Urinary bladder (tissue), 4 donors: Measurements from ENCODE around the gene SPTSSB. TPM values are rescaled to one million over a fixed set of nuclear protein-coding genes. Genes with fewer than 3 reads are reported as not detected.

ENCODE experiments used
- DNase-seq: peaks from one replicate; pipeline ENCODE4 v3.0.0-alpha.2; 2015; ENCODE audit errors: extremely low spot score
- H3K27ac ChIP-seq: one replicate; pipeline ENCODE4 v1.5.1; 2013; ENCODE audit warnings: low read depth, mild to moderate bottlenecking, moderate library complexity
- H3K36me3 ChIP-seq: one replicate; pipeline ENCODE4 v1.6.1; 2013; ENCODE audit warnings: mild to moderate bottlenecking, moderate library complexity; ENCODE audit not compliant: insufficient read depth
- H3K4me1 ChIP-seq: one replicate; pipeline ENCODE4 v1.6.1; 2013; ENCODE audit warnings: mild to moderate bottlenecking, moderate library complexity; ENCODE audit not compliant: insufficient read depth
- H3K4me3 ChIP-seq: one replicate; pipeline ENCODE4 v1.5.1; 2013; ENCODE audit warnings: low read depth, low read length
- WGBS: extraction: QIAGEN DNeasy Blood & Tissue Kit; methylation state at CpG from one replicate; pipeline ENCODE4 v1.1.7; 2013; 5-methylcytosine and 5-hydroxymethylcytosine counted together
- polyA plus RNA-seq: library from polyadenylated mRNA; stranded (reverse); fragments of 200-250 nt; gene quantifications from one replicate; pipeline ENCODE4 v1.2.3, GENCODE V29; 2013
- total RNA-seq: library from RNA; depleted of rRNA; stranded (reverse); fragments of >200 nt; gene quantifications from one replicate; pipeline ENCODE4 v1.2.3, GENCODE V29; 2014
- donor health status: healthy with polysubstance abuse.
- donor health status: healthy.

The SPTSSB gene
- total and polyA plus RNA-seq, 2 donors = 11.1 to 74.9 TPM

DNA sequence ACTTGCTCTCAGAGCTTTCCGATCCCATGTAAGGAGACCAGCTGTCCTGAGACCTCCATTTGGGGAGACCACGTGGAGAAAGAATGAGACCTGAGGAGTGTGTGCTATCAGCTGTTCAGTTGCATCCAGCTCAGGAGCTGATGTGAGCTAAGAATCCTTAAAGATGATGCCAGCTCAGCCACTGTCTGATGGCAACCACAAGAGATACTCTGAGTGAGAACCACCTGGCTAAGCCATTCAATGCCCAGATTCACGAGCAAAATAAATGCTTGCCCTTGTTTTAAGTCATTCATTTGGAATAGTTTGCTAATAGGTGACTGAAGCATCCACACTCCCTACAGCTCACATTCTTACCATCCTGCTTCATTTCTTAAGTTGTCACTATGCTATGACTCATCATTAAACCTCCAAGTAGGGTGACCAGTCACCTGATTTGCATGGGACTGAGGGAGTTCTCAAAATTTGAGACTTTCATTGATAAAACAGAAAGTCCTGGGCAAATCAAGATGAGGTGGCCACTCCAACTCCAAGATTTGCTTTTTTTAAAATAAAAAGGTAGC is 56.4 kb downstream of the SPTSSB start:
- Histone ChIP-seq H3K4me3 (no peak overlapping the region), H3K27ac (no peak overlapping the region), H3K4me1 (no peaks in the 10 kb centered on the region), H3K36me3 (no peaks in the 10 kb centered on the region)
- DNase-seq = no peak
- WGBS = 90% methylated on average over 3 of the region's 3 CpGs

DNA sequence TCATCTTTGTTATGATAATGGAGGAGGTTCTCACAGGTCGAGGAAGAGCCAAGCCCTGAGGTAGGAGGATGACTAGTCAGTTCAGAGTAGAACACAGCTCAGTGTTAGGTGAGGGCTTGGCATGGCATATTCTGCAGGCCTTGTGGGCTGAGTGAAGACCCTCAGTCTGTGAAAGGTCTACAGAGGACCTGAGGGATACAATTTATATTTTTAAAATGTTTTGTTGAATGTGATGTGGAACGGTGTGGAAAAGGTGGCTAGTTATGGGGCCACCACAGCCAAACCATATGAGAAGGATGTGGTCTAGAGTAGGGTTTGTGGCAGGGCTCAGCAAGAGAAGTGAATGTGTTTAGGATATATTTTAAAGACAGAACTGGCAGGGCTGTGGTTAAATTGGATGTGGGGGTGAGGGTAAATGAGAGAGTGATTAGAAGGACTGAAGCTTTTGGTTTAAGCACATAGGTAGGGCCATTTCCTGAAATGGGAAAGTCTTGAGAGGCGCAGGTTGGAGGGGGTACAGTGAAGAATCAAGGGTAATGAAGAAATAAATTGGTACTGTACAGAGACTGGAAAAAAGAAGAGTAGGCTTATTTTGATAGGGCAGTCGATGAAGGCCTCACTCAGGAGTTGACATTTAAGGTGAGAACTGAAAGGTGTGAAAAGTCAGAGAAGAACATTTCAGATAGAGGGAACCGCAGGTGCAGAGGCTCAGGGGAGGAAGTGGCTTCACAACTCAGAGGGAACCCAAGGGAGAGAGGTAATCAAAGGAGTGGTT is 60.5 kb downstream of the SPTSSB start:
- DNase-seq = no peak
- 66% methylated on average over 5 of the region's 5 CpGs for WGBS
- H3K36me3 ChIP-seq = no peaks in the 10 kb centered on the region
- H3K4me1 ChIP-seq = no peaks in the 10 kb centered on the region
- H3K4me3 ChIP-seq = no peak overlapping the region
- no peak overlapping the region for H3K27ac ChIP-seq

DNA sequence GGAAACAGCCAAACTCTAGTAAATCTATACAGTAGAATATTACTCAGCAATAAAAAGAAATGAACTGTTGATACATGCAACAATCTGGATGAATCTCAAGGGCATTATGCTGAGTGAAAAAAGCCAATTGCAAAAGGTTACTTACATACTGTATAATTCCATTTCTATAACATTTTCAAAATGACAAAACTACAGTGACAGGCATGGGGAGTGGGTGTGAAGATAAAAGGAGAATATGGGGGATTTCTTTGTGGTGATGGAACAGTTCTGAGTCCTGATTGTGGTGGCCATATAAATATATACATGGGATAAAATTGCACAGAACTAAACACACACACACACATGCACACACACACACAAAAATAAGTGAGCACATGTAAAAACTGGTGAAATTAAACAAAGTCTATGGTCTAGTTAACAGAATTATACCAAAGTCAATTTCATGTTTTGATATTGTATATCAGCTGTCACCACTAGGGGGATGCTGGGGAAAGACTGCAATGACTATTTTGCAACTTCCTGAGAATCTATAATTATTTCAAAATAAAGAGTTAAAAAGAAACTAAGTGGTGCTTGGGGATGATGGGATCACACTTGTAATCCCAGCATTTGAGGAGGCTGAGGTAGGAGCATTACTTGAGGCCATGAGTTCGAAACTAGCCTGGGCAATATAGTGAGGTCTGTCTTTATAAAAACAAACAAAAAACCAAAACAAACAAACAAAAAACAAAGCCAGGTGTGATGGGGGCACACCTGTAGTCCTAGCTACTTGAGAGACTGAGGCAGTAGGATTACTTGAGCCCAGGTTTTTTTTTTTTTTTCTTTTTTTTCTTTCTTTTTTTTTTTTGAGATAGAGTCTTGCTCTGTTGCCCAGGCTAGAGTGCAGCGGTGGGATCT is 66.0 kb downstream of the SPTSSB start:
- DNase-seq = no peak
- H3K4me1 ChIP-seq = no peaks in the 10 kb centered on the region
- no peak overlapping the region for H3K4me3 ChIP-seq
- no peak overlapping the region for H3K27ac ChIP-seq
- WGBS = 96% methylated on average over 2 of the region's 2 CpGs
- H3K36me3 ChIP-seq = no peaks in the 10 kb centered on the region

DNA sequence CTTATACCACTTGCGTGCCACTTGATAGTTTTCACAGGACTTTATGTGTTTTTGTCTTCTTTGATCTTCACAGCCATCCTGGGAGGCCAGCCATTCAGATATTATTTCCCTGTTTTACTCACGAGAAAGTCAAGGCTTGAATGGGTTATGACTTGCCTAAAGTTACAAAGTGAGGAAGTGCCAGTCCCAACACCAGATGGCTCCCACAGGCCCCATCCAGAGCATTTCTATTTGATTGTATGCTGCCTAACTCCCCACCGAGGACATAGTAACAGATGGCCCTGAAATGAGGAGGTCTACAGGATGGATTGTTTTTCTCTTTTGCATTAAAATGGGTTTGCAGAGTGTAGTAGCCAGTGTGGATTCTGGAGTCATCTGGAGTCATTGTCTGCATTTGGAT is 74.5 kb downstream of the SPTSSB start:
- WGBS = 87% methylated on average over 3 of the region's 3 CpGs
- no peak overlapping the region for H3K27ac ChIP-seq

DNA sequence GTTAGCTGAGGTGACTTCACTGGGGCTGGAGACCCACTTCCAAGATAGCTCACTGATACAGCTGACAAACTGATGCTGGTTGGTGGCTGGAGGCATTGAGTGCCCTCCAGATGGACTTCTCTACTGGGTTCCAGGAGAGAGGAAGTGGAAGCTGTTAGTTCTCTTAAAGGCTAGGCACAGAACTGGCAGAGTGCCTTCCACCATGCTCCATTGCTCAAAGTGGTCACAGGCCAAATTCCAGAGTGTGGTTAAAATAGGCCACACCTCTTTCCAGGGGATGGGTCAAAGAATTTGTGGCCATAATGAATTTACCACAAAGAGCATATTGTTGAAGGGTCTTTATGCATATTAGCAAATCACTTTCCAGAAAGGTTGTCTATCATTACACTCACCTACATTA is 76.0 kb downstream of the SPTSSB start:
- H3K36me3 ChIP-seq = no peaks in the 10 kb centered on the region

More for the DNA sequence above, 74.5 kb downstream of the SPTSSB start:
- no peaks in the 10 kb centered on the region for H3K4me1 ChIP-seq
- no peaks in the 10 kb centered on the region for H3K36me3 ChIP-seq
- H3K4me3 ChIP-seq = no peak overlapping the region
- DNase-seq = no peak

More for the DNA sequence above, 76.0 kb downstream of the SPTSSB start:
- DNase-seq = no peak
- Histone ChIP-seq H3K4me1 (no peaks in the 10 kb centered on the region), H3K4me3 (no peak overlapping the region), H3K27ac (no peak overlapping the region)

Other genes starting within 250 kb of the SPTSSB start
- gene NMD3, start 150.2 kb downstream of the SPTSSB start, total RNA-seq = 106 TPM
- 37.4 TPM for gene NMD3, start 150.2 kb downstream of the SPTSSB start, polyA plus RNA-seq
- not detected for gene OTOL1, start 125.3 kb upstream of the SPTSSB start, total RNA-seq
- gene OTOL1, start 125.3 kb upstream of the SPTSSB start, polyA plus RNA-seq = not detected